Stimulated activated CD4-positive, alpha-beta T cell treated with anti-CD3 and anti-CD28 coated beads, Interleukin-1b, Interleukin-23, amount 100 ng/mL, for 48 hours (primary cell): ENCODE data around the gene HERC2.
A peak's percentile ranks its signal among the peaks of the same experiment; 100 is the strongest.

Source experiments
- DNase-seq: peaks from one replicate; pipeline ENCODE4 v3.0.0-alpha.2; 2020

Gene HERC2

GRCh38 chr15:28086175-28086703 lies 235.7 kb downstream of the HERC2 start:
- peak; percentile 63 for DNase-seq

- DNase-seq: no peak
These were observed 236.3 kb downstream of the HERC2 start for GRCh38 chr15:28085489-28086174.

GRCh38 chr15:28084547-28084946 lies 237.4 kb downstream of the HERC2 start:
- DNase-seq: no peak

- DNase-seq: no peak
These were observed 238.9 kb downstream of the HERC2 start for GRCh38 chr15:28082891-28083684.

- no peak for DNase-seq
These were observed 240.4 kb downstream of the HERC2 start for GRCh38 chr15:28081594-28081993.

- DNase-seq: no peak
These were observed 241.6 kb downstream of the HERC2 start for GRCh38 chr15:28080386-28080785.

GRCh38 chr15:28079313-28079969 lies 242.5 kb downstream of the HERC2 start:
- no peak for DNase-seq

- DNase-seq: no peak
These were observed 243.7 kb downstream of the HERC2 start for GRCh38 chr15:28078191-28078719.

GRCh38 chr15:28075573-28075972 lies 246.4 kb downstream of the HERC2 start:
- DNase-seq: no peak

GRCh38 chr15:28068930-28069329 lies 253.0 kb downstream of the HERC2 start:
- DNase-seq: no peak

GRCh38 chr15:28066231-28066630 lies 255.7 kb downstream of the HERC2 start:
- no peak for DNase-seq
